M059J (cell line): ENCODE measurements around the gene ZNF521. TPM values are rescaled to one million over a fixed set of nuclear protein-coding genes. Genes with fewer than 3 reads are reported as not detected.

Experiments used
- DNase-seq: peaks from one replicate; pipeline ENCODE4 v3.0.0-alpha.2; 2012; ENCODE audit warnings: low read depth
- total RNA-seq: library from RNA; depleted of rRNA; stranded (reverse); fragments of >200 nt; shearing (Covaris generic); gene quantifications from 2 replicates; pipeline ENCODE4 v1.2.3, GENCODE V29; 2014

ZNF521 gene
- total RNA-seq, 1 experiment from 2014 or later: 20.4 TPM

DNA sequence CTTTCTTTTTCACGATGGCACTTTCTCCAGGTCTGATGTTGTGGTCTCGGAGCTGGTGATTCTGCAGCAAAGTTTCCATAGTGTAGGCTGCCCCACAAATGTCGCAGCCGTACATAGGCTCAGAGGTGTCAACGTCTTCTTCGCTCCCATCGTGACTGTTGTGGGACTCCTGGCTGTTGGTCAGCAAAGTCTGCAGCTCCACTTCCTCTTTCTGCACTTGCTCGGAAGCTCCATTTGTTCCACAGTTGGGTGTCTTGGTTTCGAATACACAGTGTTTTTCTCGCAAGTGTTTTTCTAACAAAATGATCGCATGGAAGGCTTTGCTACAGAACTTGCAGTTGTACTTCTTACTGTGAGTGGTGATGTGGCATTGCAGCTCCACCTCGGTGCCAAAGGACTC lies 126.8 kb downstream of the ZNF521 start:
- no peak for DNase-seq

DNA sequence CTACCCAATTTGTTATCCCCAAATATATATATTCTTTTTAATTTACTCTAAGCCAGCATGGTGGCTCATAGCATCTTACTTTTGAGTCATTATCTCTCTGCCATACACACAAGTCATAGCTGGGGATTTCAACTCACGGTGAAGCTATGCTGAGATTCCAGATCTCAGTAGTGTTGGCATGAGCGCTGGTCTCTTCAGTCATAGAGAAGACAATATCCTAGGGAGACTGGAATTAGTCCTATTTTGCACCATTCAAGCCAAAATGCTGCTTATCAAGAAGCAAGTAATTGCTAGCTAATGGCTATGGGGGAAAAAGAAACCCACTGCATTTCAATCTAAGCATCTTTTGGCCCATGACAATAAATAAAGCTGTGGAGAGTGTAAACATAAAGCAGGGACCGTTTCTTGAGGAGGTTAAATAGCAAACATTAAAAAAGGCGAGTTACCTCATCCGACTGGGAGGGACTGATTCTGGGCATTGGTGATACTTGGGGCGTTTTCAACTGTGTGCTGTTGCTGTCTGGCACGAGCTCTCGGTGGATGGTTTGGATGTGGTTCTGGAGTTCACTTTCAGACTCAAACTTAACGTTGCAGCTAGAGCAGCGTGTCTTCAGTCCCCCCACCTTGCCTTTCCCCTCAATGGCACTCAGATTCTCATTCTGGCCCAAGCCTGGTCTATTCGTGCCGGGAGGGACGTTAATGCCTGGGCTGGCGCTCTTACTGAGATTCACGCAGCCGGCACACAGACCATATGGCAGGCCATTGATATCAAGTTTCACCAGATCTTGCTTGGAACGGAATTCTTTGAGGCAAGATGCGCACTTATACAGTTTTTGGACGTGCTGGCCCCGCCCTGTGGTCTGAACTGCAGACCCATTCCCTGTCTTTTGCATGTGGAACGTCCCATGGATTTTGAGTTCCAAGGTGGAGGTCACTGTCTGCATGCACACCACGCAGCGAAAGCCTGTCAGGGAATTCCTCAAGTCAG lies 127.8 kb downstream of the ZNF521 start:
- no peak for DNase-seq

DNA sequence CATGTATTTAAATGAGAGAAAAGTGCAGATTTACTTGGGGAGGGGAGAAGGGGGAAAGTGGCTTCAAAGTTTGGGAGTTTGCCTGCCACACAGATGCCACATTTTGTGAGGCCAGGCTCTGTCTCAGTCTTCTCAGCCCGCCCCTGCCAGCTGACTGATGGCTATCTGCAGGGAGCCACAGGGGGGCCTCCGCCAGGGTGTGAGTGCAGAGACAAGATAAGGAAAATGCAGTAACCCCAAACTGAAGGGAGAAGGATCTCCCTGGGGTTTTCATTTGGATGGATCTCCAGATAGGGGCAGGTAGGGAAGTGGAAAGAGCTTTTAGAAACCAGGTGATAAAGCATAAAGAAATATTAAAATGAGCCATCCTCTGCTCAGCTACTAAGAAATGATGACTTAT lies 128.8 kb downstream of the ZNF521 start:
- DNase-seq: no peak

DNA sequence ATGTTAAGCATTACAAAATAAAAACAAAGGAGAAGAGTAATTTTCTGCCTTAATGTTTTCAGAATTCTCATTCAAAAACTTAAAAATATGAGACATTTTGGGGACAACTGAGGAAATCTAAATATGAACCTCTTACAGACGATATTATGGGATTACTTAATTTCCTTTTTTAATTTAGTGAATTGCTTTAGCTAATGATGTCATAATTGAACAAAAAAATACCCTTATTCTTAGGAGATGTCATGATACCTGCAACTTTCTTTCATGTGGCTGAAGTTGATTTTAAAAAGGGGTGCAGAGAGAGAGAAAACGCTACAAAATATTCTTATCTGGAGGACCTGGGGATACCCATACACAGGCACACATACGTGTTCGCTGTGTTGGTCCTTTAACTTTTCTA lies 129.3 kb downstream of the ZNF521 start:
- no peak for DNase-seq

DNA sequence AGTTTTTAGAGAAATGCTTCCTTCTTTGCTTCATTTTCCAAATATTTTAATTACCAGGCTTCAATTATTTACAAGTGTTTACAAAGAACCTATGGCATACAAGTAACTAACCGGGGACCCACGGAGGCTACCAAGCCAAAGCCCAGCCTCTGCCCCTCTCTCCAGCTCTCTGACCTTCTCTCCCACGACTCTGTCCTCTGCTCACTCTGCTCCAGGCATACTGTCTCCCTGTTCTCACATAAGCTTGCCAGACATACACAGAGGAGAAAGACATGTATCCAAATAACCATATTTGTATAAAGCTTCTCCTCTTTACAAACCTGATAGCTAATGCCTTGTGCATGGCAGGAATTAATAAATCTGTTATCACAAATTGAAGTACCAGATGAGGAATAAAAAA lies 141.3 kb downstream of the ZNF521 start:
- DNase-seq: no peak

DNA sequence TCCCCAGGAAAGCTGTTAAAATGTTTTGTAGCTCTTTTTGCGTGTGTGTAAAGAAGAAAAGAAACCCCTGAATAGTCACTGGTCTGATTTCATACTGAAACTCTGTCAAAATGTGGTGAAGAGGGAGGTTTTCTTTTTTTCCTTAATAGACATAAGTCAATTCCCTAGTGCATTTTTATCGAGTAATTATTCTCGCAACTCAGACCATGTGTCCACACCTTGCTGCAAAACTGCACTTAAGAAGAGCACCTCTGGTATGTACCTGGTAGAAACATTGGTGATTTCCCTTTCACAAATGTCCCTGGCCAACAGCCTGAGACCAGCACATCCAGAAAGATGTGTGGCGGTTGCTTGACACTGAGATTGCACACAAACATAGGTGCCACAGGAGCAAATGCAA lies 159.9 kb downstream of the ZNF521 start:
- DNase-seq: no peak

DNA sequence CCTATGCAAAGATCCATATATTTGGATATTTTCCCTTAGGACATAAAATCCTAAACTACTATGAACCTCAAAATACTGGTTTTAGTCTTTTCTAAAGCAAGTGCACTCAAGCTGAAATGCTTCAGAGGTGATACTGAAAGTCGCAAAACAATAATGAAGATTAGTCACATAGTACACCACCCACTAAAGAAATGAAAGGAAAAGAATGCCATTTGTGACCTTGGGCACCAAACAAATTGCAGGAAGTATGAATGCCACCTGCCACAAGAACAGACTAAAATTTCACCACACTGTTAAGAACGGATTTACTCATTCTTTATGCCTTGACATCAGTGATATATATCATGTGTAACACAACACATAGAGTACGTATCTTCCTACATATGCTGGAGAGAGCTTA lies 161.5 kb downstream of the ZNF521 start:
- DNase-seq: peak; percentile 35

DNA sequence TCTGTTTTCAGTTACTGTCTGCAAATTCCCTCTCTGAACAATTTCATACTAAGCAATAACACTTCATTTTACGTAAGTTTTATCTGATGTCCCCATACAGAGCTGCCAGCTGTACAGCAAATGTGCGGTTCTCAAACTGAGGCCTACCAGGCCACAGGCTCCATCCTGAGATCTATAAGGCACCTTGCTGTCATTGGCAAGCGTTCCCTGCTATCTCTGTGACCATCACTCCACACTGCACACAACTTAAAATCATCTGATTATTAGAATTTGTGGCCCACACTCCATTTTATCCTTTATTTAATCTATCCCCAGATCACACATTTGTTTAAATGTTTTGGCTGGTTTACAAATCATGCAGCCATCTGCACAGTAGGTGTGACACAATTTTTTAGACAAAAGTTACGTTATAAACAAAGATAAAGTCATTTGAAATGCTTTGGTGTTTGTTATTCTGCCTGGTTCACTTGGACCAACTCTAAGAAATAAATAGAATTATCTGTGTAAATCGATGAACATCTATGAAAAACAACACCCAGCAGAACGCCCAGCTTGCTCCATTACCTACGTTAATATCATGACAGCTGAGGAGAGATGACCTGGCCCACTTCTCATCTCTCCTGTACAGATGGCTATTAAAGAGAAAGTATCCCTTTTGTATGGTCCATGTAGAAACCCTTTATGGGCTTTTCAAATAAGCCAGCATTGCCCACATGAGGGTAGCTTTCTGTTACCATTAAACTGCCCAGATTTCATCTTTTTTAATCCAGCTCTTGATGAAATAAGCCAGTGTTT lies 162.4 kb downstream of the ZNF521 start:
- DNase-seq: no peak

DNA sequence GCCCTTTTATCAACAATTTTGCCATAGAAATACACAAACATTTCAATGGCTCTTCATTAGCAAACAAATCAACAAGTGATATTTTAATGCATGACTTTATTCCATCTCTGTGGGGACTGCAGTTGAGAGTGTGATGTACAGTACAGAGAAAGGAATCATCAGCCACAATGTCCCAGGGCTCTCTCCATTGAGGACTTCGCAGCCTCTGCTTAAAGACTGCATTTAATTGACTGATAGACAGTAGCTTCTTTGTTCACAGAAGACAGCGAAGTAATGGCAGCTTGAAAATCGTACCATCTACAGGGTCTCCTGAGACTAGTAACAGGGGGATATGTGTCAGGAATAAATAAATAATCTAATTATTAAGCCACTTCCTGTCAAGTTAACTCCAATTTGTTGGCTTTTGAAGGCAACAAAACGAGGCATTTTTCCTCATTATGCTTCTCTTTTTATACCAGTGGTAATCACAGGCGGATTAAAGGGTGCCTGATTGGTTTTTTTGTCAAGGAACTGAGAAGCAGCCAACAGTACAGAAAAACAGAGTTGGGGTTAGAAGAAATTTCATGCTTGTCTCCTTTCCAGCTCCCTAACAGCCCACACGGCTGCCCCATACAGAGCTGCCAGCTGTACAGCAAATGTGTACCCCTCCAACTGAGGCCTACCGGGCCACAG lies 164.3 kb downstream of the ZNF521 start:
- no peak for DNase-seq

DNA sequence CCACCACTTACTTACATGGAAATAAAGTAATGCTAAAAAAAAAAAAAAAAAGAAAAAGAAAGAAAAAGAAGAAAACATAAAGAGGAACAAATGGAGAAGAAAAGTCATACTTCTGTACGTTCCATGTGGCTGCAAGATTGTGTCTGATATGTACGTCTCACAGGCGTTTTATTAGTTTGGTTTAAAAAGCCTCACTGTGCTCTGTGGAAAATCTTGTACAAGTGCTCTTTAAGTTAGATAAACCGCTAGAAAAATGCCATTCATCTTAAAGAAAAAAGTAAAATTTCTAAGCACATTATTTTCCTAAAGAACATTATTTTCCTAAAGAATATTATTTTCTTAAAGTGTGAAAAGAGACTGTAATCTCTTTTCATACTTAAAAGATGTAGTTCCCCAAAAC lies 165.1 kb downstream of the ZNF521 start:
- no peak for DNase-seq

DNA sequence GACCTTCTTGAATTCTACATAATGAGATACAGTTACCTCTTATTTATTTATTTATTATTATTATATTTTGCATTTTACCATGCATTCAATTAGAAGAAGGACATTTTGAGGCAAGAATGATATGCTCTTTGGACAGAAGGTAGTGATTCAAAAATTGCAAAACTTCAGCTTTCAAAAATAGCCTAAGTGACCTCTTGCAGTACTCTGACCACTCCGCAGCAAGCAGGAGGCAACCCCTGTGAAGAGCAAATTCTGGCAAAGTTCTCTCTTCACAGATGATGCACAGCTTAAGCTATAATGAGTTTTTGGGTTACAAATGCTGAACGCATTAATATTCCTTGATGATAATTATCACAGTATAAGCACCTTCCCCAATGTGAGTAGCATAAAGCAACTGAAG lies 170.0 kb downstream of the ZNF521 start:
- no peak for DNase-seq

DNA sequence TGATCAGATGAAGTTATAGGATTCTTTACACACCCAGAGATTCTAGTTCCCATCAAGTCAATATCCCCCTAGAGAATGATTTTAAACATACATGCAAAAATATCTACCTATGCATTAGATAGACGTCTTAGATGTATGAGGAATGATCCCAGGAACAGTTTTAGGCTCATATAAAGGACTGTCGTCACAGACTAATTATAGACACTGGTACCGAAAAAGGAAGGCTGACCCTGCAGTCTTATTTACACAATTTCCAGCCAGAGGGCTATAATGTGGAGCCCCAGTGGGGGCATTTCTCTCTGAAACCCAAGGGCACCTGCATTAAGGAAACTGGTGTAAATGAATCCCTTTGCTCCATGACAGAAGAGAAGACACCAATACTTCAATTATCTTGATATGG lies 170.4 kb downstream of the ZNF521 start:
- DNase-seq: no peak

DNA sequence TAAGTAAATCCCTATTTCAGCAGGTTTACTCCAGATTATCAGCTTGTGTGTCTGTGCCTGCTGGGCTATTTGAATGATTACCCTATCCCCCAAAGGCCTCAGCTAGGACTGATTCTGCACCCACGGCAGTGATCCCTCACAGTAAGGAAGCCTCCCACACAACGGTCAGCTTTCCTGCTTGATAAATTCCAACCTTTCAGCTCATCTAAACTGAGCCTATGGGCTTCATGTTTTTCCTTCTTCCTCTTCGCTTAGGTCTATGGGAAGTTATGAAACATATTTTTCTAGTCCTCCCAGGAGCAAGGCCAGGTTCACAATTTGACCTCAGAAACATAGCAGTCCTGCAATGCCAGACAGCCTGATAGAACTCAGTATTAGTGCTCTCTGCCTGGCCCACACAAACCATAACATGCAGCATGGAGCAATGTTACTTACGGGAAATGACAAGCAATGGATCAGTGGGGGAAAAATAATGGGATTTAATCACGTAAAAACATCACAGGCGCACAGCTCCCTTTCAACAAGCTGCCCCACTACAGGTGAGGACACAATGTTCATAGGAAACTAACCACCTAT lies 170.9 kb downstream of the ZNF521 start:
- no peak for DNase-seq

DNA sequence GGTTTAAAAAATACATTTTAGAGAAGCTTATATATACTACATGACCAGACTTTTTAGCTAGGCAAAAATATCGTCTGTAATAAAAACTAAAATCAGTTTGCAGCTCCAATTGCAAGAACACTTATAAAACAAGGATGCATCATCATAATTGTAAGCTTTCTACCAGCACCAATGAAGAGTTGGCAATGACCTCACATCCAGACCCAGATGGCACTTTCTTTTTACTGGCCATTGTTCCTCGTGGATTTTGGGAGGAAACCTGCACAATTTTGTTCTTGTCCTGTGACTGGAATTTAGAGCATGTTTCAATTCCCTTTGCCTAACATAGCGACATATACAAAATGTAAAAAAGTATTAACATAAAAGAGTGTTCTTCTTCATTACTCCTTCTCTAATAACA lies 174.3 kb downstream of the ZNF521 start:
- DNase-seq: no peak

DNA sequence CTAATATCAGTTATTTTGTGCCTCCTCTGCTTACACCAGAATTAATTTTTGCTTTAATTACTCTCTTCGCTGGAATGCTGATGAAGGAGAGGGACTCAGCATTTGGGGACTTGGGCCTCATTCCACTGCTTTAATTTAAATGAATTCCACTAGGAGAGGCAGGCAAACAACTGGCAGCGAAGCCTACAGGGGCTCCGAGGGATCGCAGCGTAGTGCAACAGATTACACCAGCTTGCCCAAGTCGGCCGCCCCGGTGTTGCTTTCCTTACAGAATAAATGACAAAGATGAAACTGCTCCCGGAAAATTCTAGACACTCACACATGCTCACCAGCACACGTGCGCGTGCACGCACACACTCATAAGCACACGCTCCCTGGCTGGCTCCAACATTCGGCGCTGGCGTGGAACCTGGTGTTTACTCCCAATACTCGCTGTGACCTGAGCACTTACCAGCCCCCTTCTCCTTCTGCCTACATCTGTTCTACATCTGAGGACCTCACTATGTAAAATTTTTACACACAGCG lies 175.4 kb downstream of the ZNF521 start:
- no peak for DNase-seq

DNA sequence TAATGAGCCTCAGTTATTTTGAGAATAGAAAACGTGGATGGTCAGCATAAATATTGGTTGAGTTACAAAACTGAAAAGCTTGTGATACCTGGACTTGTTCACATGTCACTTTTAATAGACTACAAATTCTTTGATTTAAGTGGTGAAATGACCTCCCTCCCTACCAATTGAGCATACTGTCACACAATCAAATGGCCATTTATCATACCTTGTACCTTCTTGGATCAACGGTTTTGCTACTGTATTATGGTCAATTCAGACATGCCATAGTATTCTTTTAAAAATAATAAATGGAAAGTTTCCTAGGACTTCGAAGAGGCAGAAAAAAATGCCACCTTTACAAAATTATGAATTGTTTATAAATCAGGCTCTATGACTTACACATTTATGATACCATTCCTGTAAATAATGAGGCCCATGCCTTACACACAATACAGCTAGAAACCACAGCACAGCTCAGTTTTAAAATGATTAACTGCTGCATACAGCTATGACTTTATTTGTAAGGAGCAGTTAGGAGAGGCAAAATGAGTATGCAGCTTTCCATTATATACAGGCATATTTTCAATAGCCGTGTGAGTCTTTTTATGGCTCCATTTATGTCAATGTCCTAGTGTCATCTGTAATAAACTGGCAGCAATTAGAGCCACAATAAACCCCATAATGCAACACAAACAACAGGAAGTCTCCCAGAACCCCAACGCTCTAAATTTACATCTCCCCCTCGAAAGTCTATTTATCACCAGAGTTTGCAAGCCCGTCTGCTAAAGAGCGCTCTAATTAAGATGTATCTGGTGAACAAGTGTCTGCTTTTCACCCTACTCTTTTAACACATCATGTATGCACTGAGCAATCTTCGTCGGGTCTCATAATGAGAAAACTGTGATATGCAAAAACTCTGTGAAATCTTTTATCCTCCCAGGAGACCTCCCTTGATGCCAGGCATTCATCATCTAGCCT lies 176.1 kb downstream of the ZNF521 start:
- no peak for DNase-seq

DNA sequence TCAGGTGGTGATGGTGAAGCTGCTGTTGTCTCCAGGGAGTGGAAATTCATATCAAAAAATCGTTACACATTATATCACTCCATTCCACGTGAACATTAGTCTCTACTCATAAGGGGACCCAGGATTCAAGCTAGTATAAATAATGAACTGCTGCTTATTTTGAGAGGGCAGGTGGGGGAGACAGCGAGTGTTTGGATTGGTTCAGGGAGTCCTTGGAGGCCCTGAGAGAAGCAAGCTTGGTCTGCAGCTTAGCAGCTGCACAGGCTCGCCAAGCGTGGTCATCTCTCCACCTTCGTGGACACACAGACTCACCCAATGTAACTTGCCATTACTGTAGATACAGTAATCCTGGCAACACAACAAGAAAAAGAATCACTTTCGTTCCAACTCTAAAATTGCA lies 177.6 kb downstream of the ZNF521 start:
- DNase-seq: no peak

DNA sequence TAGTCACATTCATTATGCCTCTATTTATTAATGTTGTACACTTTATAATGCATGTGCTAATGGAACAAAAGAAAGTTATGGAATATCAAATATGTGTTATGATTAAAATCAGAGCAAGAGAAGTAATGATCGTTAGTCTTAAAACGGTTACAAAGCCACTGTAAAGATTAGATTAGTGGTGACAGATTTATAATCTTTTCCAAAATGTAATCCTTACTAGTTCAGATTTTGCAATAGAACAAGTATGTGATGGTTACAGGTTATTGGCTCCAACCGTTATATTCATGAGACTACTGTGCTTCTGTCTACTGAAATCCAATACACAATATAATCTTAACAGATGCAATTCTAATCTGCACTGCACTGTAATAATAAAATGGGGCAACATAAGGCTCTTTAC lies 180.6 kb downstream of the ZNF521 start:
- no peak for DNase-seq

DNA sequence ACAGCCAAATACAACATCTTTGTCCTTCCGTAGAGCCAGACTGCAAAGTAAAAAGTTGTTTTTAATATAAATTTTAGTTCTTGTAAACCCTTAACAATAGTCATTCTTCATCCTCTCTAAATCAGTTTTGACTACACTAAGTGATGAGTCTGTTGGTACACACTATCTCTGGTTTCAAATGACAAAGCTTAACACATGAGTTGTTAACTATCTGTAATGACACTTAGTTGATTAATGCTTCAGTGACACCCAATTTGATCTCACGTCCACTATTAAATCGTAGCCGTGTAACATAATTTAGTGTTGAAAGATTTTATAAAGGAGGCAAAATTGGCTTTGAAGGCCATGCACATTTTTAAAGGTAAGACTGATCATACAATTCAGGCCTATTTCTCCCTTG lies 181.6 kb downstream of the ZNF521 start:
- DNase-seq: no peak

DNA sequence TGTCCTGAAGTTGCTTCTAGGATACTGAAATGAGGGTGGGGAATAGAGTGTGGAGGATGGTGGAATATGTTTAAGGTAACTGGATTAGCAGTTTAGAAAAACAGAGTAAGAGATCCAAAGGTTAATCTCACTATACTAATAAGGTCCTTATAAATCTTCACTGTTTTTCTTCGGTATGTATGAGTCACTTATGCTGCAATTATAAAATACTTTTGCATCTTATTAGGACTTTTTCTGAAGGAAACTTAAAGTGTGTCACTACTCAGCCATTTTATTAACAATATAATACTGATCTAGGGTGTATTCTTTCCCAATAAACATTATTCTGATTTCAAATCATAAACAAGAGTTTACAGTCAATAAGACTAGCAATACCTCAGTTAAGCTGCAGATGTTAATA lies 182.3 kb downstream of the ZNF521 start:
- peak; percentile 47 for DNase-seq
